ENCODE results near the gene PRKCB.

PRKCB gene

GRCh38 chr16:23943604-23944003, 107.8 kb downstream of the PRKCB start:
- DNase-seq (ENCODE audit: low spot score) = no peak

- DNase-seq (ENCODE audit: low spot score) = no peak
These were observed 108.6 kb downstream of the PRKCB start for GRCh38 chr16:23944381-23944780.

GRCh38 chr16:23945243-23945642, 109.5 kb downstream of the PRKCB start:
- no peak for DNase-seq (ENCODE audit: low spot score)

GRCh38 chr16:23947838-23948237, 112.1 kb downstream of the PRKCB start:
- DNase-seq (ENCODE audit: low spot score) = no peak

GRCh38 chr16:23948949-23949411, 113.2 kb downstream of the PRKCB start:
- DNase-seq (ENCODE audit: low spot score) = no peak

- DNase-seq (ENCODE audit: low spot score) = no peak
These were observed 114.0 kb downstream of the PRKCB start for GRCh38 chr16:23949630-23950290.

- no peak for DNase-seq (ENCODE audit: low spot score)
These were observed 114.6 kb downstream of the PRKCB start for GRCh38 chr16:23950291-23950894.

GRCh38 chr16:23950898-23951297, 115.1 kb downstream of the PRKCB start:
- DNase-seq (ENCODE audit: low spot score) = no peak

- no peak for DNase-seq (ENCODE audit: low spot score)
These were observed 116.6 kb downstream of the PRKCB start for GRCh38 chr16:23952128-23952970.

GRCh38 chr16:23952971-23953300, 117.2 kb downstream of the PRKCB start:
- DNase-seq (ENCODE audit: low spot score) = no peak

- no peak for DNase-seq (ENCODE audit: low spot score)
These were observed 117.7 kb downstream of the PRKCB start for GRCh38 chr16:23953476-23953875.

GRCh38 chr16:23955088-23955487, 119.3 kb downstream of the PRKCB start:
- DNase-seq (ENCODE audit: low spot score) = no peak

GRCh38 chr16:23957287-23957686, 121.5 kb downstream of the PRKCB start:
- DNase-seq (ENCODE audit: low spot score) = no peak

GRCh38 chr16:23959072-23959751, 123.4 kb downstream of the PRKCB start:
- DNase-seq (ENCODE audit: low spot score) = no peak

GRCh38 chr16:23959752-23960072, 123.9 kb downstream of the PRKCB start:
- DNase-seq (ENCODE audit: low spot score) = no peak

- no peak for DNase-seq (ENCODE audit: low spot score)
These were observed 124.5 kb downstream of the PRKCB start for GRCh38 chr16:23960081-23960885.

GRCh38 chr16:23962001-23962400, 126.2 kb downstream of the PRKCB start:
- DNase-seq (ENCODE audit: low spot score) = no peak

GRCh38 chr16:23964136-23964535, 128.4 kb downstream of the PRKCB start:
- no peak for DNase-seq (ENCODE audit: low spot score)

- no peak for DNase-seq (ENCODE audit: low spot score)
These were observed 129.5 kb downstream of the PRKCB start for GRCh38 chr16:23965137-23965733.

GRCh38 chr16:23966597-23967394, 131.0 kb downstream of the PRKCB start:
- DNase-seq (ENCODE audit: low spot score) = no peak

- DNase-seq (ENCODE audit: low spot score) = no peak
These were observed 132.0 kb downstream of the PRKCB start for GRCh38 chr16:23967775-23968174.
